BE2C (cell line): ENCODE measurements around the gene ABHD12.

ENCODE experiments used
- DNase-seq: peaks from one replicate; pipeline ENCODE4 v3.0.0-alpha.2; 2020
- H3K27me3 ChIP-seq: fragments of 250-450 bp; sonication (Bioruptor Pico); 2 replicates; pipeline ENCODE4 v1.5.1; 2020; ENCODE audit warnings: mild to moderate bottlenecking
- H3K36me3 ChIP-seq: fragments of 250-450 bp; sonication (Bioruptor Pico); 2 replicates; pipeline ENCODE4 v1.5.1; 2020; ENCODE audit warnings: mild to moderate bottlenecking
- H3K4me1 ChIP-seq: fragments of 250-450 bp; sonication (Bioruptor Pico); 2 replicates; pipeline ENCODE4 v1.5.1; 2020
- H3K4me3 ChIP-seq: 2 replicates; pipeline ENCODE4 v1.5.1; 2011; ENCODE audit warnings: low read depth, low read length
- H3K9me3 ChIP-seq: fragments of 250-450 bp; sonication (Bioruptor Pico); 2 replicates; pipeline ENCODE4 v1.5.1; 2020
- TF ChIP-seq, protein P1 (sequence below): IDR thresholded peaks from 2 replicates; pipeline ENCODE4 v1.5.1; 2012; ENCODE audit warnings: mild to moderate bottlenecking, low read depth, low read length

Gene ABHD12

DNA sequence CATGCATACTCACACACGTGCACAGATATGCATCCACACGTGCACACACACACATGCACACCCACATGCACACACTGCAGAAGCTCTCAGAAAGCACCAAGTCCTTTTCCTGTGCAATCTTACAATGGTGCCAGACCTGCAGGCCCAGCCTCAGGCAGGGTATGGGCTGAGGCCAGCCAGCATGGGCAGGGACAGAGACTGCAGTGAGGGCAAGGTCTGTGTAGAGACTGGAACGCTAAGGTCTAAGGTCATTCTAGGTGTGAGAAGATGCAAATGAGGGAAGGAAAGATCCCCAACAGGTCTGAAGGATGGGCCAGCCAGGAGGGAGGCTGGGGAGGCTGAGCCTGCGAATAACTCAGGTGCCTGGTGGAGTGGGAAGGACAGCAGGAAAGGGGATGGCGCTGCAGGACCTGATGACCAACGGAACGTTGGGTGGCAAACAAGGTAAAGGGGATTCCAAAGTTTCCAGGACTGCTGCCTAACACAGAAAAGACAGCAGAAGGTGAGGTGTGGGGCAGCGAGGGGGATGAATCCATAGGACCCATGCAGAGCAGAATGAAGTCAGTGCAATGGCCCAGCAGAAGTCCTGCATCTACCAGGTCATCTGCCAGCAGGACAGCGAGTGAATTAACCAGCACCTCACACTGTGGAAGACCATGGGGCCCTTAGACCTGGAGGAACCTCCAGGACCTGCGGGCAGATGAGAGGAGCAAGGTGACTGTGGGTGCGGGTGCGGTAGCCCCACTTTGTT, 67.0 kb downstream of the ABHD12 start:
- Histone ChIP-seq H3K27me3 (no peaks in the 10 kb centered on the region), H3K36me3 (peaks cover 24% of the 10 kb centered on the region), H3K4me3 (no peak overlapping the region), H3K4me1 (peaks cover 3% of the 10 kb centered on the region; the same call in 1 of the 2 replicates), H3K9me3 (no peaks in the 10 kb centered on the region)
- no peak for DNase-seq
- TF ChIP-seq, protein P1, sequence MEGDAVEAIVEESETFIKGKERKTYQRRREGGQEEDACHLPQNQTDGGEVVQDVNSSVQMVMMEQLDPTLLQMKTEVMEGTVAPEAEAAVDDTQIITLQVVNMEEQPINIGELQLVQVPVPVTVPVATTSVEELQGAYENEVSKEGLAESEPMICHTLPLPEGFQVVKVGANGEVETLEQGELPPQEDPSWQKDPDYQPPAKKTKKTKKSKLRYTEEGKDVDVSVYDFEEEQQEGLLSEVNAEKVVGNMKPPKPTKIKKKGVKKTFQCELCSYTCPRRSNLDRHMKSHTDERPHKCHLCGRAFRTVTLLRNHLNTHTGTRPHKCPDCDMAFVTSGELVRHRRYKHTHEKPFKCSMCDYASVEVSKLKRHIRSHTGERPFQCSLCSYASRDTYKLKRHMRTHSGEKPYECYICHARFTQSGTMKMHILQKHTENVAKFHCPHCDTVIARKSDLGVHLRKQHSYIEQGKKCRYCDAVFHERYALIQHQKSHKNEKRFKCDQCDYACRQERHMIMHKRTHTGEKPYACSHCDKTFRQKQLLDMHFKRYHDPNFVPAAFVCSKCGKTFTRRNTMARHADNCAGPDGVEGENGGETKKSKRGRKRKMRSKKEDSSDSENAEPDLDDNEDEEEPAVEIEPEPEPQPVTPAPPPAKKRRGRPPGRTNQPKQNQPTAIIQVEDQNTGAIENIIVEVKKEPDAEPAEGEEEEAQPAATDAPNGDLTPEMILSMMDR = no peak

DNA sequence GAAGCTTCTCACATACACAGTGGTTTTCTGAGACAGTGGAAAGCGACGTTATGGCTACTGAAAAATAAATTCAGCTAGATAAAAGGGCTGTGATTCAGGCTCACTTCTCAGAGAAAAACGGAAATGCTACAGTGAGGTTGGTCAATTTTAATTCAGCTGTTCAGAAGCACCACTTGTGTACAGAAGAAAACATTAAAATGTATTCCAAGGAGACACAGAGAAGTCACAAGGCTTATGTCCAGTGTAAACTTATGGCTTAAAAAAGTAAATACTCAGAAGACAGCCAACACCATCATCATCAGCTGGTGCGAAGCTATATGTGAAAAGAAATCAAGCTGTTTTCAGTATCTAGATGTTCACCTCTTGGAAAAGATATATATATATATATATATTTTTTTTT, 68.6 kb downstream of the ABHD12 start:
- Histone ChIP-seq H3K9me3 (no peaks in the 10 kb centered on the region), H3K4me3 (no peak overlapping the region), H3K4me1 (peaks cover 3% of the 10 kb centered on the region; the same call in 1 of the 2 replicates), H3K27me3 (no peaks in the 10 kb centered on the region), H3K36me3 (peaks cover 25% of the 10 kb centered on the region)
- TF ChIP-seq, protein P1 = no peak
- no peak for DNase-seq

DNA sequence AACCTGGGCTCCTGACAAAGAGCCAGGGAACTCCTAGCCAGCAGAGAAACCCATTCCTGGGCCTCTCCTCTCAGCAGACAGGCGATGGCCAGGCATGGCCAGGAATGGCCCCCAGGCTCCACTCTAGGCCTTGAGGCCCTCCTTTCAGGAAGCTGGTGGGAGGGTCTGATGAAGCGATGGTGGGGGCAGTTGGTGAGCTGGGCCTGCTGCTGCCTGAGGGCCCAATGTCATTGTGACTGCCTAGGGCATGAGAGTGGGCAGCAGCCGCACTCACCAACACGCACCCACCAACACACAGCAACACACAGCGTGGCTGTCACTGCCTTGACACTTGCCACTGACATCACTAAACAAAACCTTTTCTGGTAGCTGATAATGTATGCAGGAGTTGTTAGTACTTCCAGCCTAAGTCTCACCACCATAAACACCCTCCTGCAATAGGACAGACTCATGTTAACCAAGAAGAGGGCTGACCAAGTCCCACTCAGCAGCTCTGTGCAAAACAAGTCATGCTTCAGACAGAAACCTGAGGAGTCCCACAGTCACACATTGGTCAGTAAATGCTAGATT, 69.3 kb downstream of the ABHD12 start:
- no peak overlapping the region for H3K4me3 ChIP-seq
- peaks cover 3% of the 10 kb centered on the region; the same call in 1 of the 2 replicates for H3K4me1 ChIP-seq
- DNase-seq = no peak
- H3K9me3 ChIP-seq = no peaks in the 10 kb centered on the region
- TF ChIP-seq, protein P1 = no peak
- H3K36me3 ChIP-seq = peaks cover 31% of the 10 kb centered on the region
- no peaks in the 10 kb centered on the region for H3K27me3 ChIP-seq

DNA sequence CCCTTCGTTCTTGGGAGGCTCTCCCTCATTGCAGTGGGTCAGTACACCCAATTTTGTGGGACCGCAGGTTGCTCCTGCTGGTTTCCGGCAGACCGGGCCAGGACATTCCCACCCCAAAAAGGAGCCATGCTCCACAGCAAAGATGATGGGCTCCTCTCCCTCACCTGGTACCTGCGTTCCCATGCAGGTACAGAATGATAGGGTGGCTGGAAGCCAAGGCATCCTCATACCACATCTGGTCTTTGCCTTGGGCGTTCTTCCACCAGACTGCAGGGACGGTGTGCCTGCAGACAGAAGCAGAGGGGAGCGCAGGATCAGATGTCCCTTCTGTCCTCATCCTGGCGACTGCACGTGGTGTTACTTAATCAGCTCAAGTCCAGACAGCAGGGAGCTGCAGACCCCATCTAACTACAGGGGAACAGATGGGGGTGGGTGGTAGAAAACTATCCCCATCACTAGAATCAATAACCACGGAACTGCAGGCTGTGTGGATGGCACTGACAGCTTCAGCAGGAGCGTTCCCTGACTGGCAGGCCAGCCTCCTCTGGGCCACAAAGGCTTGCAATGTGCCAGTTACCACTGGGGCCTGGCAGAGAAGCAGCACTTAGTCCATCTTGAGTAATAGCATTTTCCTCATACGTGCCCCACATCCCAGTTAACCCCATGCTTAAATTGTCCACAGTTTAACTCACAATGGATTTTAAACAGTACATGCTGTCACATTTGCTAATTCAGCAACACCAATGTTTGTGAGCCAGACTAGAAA, 70.4 kb downstream of the ABHD12 start:
- DNase-seq = no peak
- TF ChIP-seq, protein P1 = no peak
- peaks cover 3% of the 10 kb centered on the region; the same call in 1 of the 2 replicates for H3K4me1 ChIP-seq
- no peak overlapping the region for H3K4me3 ChIP-seq
- peaks cover 31% of the 10 kb centered on the region for H3K36me3 ChIP-seq
- no peaks in the 10 kb centered on the region for H3K9me3 ChIP-seq
- H3K27me3 ChIP-seq = no peaks in the 10 kb centered on the region

DNA sequence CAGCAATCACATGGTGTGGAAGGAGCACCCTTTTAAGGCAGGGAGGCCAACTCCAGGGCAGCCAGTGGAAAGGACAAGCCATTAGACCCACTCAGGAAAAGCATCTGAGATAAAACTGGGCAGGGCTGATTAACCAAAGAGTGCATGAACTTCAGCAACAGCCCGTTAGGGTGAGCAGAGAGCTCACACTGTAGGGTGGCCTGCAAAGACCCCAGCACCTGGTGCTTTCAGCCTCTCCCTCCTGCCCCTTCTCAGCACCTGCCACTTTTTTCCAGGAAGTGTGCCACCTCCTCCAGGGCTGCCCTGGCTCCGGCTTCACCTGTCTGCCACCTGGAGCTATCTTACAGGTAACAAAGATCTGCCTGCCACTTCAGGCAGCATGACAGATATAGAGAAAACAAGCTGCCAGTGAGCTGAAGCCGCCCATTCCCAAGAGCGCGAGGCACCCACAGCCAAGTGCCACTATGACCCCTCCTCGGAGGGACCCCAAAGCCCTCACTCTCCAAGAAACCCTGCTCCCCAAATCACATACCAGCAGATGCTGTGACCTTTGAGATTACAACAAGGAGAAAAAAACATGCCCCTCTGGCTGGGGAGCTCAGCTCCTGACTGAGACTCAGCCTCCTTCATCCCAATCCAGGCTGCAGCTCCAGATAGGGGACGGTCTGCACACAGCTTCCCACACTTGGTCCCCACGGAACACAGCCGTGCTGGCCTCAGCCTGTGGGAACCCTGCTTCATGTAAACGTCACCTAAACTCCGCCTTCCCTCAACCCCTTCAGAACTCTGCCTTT, 71.2 kb downstream of the ABHD12 start:
- no peaks in the 10 kb centered on the region for H3K27me3 ChIP-seq
- no peaks in the 10 kb centered on the region for H3K9me3 ChIP-seq
- TF ChIP-seq, protein P1 = no peak
- H3K4me1 ChIP-seq = peaks cover 3% of the 10 kb centered on the region; the same call in 1 of the 2 replicates
- H3K4me3 ChIP-seq = no peak overlapping the region
- no peak for DNase-seq
- H3K36me3 ChIP-seq = peaks cover 31% of the 10 kb centered on the region
